NCI-H460 (cell line): ENCODE measurements around the gene CD33. TPM values are rescaled to one million over a fixed set of nuclear protein-coding genes. Genes with fewer than 3 reads are reported as not detected.
A peak's percentile ranks its signal among the peaks of the same experiment; 100 is the strongest.

Experiments used
- DNase-seq: peaks from one replicate; pipeline ENCODE4 v3.0.0-alpha.2; 2016; ENCODE audit warnings: low read depth; ENCODE audit errors: extremely low read depth
- small RNA-seq, 2 experiments: library from RNA; depleted of rRNA; stranded (forward); fragments of <200 nt; gene quantifications; one replicate each; pipeline ENCODE3, GENCODE V24; 2014
- total RNA-seq: library from RNA; depleted of rRNA; stranded (reverse); fragments of >200 nt; shearing (Covaris generic); gene quantifications from 2 replicates; pipeline ENCODE4 v1.2.3, GENCODE V29; 2014; rRNA removed

CD33 gene
- total RNA-seq, 1 experiment from 2014 or later, result 0.22 TPM

DNA sequence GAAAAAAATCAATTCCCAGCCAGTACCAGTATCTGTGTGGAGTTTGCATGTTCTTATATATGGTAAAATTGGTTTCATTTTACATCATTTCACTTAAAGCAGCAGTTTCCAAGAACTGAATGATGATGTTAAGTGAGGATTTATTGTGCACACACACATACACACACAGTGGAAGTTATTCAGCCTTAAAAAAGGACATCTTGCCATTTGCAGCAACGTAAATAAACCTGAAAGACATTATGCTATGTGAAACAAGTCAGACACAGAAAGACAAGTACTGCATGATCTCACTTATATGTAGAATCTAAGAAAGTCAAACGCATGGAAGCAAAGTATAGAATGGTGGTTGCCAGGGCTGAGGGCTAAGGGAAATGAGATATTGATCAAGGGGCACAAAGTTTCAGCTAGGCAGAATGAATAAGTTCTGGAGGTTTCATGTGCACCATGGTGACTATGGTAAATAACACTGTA is 31.3 kb downstream of the CD33 start:
- no peak for DNase-seq

DNA sequence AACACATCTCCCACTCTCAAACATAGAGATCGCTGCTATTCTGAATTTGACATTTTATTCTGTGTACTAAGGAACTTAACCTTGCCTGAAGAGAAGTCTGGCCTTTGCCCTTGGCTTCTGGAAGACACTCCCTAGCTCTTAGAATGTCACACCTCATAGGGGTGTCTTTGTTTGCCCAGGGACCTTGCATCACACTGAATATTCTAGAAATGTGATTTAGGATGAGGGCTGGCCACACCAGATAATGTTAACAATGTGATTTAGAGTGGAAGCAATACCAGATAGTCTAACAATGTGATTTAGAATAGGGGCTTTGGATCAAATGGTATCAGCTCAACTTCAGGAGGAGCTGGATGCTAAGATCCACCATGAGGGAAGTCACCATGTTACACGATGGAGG is 32.6 kb downstream of the CD33 start:
- DNase-seq, result no peak

DNA sequence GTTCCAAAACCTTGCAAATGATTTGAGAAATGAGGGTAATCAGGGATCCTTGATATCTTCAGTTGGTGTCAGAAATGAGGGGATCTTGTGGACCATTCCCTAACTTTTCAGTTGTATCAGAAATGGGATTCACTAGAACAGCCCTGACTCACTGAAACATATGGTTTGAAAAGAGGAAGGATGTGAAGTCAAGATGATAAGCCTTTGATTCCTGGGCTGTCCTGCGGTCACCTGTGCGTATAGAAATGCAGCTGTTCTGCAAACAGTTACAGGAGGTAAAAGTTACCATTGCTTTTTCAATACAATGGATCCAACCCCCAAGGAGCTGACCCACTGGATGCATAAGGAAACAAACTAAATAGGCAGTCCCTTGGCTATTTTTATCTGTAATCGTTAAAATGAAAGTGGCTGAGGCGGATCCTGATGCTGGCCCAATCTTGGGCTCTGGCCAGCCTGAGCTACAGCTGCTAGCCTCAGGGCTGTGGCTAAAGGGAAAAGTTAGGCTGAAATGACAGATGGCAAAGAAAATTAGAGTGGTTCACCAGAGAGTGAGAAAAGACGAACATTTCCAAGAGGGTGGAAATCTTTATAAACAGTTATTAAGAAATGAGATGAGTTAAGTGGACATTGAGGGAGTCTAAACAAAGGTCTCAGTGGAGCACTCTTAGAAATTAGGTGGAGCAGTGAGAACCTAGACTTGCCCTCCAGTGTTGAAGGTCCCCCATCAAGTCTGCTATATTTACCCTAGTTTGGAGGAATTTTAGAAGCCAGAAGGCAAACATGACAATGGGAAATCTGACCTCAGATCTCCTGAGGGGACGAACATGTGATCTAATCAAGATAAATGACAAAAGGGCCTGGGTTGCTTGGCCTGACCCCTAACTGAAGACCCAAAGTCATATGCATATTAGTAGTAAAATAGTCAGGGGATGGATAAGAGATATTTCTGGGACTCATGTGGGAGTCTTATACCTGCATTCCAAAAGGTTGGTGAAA is 33.6 kb downstream of the CD33 start:
- DNase-seq, result no peak

DNA sequence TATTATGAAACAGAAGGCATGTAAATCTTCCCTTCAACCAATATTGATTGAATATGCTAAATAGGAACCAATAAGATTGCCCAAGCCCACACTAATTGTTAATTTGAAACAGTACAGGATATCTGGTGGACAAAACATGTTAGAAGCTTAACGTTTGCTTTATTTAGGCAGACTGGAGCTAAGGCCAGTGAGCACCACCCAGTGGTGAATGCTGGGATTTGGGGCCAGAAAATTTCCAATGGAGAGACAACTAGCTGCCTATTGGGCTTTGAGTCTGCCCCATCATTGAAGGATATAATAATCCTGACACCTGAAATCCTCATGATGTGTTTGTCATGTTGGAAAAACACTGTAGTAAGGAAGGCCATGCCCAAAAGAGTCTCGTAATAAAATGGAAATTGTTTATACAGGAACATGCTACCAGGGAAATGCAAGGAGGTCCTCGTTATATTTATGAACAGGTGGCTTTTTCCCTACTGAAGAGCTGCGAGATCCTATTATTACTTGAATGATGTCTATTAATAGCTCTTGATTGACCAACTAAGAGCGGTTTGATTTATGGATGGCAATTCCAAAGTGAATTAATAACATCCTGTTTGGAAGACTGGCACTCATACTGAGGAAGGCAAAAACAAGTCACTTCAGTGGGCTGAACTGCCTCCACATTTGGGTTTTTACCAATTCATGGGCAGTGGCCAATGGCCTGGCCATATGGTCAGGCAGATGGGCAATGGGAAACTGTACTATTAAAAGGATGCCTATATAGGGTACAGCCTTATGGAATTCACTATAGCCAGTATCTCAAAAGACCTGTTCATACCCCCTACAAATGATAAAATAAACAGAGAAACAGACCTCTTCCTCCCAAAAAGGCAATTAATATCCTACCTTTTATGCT is 34.7 kb downstream of the CD33 start:
- peak; percentile 26 for DNase-seq

DNA sequence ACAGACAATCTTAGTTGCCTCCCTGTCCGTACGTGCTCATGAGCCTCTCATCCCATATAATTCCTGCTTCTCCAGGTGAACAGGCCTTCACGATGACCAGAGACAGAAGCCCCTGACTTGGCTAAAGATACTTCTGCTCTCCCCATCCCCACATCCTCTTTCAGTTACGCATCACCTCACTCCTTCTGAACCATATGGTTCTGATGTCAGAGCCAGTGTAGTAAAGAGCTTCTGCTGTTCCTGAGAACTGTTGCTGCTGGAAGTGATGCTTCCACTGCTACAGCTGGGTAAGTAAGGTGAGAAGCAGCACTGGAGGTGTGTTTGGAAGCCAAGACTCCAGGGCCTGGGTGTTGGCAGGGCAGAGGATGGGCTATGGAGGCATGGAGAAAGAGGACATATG is 38.9 kb downstream of the CD33 start:
- no peak for DNase-seq

DNA sequence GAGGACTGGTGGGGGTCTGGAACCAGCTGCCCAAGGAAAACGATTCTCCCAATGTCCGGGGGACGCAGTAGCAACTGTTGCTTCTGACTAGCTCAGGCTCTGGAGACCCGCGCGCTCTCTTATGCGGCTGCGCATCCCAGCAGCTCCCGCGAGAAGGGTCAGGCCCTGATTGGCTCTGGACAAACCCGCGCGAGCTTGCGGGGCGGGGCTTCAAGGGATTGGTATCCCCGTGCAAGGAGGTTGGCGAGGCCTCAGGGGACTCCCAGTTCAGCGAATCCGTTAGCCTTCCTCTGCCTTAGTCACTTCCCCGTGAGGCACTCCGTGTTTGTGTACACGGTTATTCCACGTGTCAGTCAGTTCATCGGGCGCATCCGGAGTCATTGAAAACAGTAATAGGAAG is 46.2 kb downstream of the CD33 start:
- no peak for DNase-seq

DNA sequence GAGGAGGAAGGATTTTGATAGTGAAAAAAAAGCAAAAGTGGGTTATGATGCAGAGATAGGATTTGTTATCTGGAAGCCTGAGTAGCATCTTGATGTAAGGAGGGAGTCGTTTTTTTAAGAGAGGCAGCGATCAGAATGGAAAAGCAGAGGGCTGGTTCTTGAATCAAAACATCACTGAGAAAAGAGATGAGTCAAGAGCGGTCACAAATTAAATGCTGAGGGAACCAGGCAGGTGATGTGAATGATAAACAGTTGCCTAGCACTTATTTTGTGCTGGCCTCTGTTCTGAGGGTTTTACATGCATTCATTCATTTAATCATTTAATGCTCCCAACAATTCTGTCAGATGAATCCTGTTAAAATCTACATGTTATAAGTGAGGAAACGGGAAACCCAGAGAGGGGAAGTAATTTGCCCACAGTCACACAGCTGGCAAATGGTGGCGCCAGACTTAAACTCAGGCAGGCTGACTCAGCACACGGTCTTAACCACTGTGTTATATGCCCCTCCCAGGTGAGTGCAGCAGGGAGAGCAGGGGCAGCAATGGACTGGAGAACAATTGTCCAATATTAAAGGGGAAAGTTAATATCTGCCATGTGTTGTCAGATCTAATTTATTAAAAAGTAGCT is 47.4 kb downstream of the CD33 start:
- DNase-seq, result no peak

DNA sequence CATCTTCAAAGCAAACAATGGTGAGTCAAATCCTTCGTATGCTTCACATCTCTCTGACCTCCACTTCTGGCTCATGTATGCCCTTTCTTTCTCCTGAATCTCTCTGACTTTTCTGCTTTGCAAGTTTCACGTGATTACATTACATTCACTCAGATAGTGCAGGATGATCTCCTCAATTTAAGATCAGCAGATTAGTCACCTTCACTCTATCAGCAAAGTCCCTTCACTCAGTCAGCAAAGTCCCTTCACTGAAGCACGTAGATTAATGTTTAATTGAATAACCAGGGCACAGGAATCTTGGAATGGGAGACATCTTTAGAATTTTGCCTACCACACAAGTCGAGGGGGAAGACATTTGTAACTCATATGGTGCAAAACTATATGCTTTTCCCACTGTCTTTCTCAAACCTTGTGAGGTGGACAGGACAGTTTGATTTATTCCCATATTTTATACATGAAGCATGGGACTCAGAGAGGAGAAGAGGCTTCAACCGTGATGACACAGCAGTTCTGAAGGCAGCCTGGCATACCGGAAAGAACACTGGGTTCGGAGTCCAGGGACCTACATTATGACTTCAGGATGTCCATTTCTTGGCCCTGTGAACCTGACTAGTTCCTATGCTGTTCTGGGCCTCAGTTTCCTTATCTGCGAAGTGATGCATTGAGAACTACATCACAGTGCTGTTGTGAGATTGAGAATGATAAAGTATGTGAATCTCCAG is 49.3 kb downstream of the CD33 start:
- no peak for DNase-seq

DNA sequence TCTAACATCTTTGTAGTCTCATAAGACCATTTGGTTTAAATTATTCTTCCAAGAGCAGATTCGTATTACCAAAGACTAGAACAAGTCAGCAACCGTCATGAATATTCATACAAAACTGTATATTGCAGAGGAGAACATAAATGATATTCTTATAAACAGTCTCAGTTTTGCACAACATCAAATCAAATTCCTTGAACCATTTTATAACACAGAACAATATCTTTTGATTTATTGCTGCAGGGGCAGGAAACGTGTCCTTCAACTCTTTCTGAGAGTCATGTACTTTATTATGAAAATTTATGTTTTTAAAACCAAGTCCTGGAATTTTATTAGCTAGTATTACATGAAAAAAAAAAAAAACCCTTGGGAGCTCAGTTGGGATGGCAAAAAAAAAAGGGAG is 52.2 kb downstream of the CD33 start:
- DNase-seq, result no peak

DNA sequence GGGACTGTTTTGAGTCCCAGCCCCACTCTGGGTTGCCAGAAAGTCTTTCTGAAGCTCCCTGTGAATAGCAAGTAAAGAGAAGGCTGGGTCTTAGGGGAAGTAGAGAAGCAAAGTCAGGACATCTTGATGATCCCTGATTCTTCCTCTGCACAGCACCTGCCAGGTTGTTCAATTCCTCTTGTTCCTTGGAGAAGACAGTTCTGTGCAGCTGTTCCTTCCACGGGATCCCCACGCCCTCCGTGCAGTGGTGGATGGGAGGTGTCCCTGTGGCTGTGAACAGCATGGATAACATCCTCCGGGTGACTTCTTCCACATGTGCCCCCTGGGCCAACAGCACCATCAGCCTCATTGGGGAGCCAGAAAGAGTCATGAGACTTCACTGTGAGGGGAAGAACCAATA is 57.5 kb downstream of the CD33 start:
- DNase-seq, result no peak

DNA sequence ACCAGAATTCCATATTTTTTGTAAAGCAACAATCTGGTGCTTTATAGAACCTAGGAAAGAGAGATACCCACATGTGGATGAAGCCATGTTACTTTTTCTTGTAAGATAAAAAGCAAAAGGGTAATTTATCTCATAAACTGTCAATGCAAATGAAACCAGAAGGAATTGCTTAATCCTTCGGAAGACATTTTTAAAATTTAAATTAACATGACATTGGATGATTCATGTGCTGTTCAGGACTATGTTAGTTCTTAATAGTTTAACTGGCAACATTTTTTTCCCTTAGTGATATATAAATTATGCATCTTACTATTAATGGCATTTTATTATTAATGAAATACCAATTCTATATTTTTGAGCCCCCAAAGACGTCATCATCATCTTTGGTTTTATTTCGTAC is 60.8 kb downstream of the CD33 start:
- DNase-seq, result no peak

Small RNAs within 50 kb of the gene (small RNA-seq; reads per million reads assigned to genes)
- gene MIR8074, result 0 reads per million in 2 experiments

Other genes with a start within 250 kb of the CD33 start
- not detected in 2 replicates for gene KLK7, start 241.2 kb upstream of the CD33 start, total RNA-seq
- gene KLK8, start 223.5 kb upstream of the CD33 start, total RNA-seq, result 0.29 TPM in 1 of 2 replicates, not detected in the other
- gene KLK10, start 205.4 kb upstream of the CD33 start, total RNA-seq, result 0.17 TPM in 1 of 2 replicates, not detected in the other
- not detected in 2 replicates for gene KLK11, start 198.5 kb upstream of the CD33 start, total RNA-seq
- gene KLK12, start 190.1 kb upstream of the CD33 start, total RNA-seq, result not detected in 2 replicates
- gene KLK13, start 160.0 kb upstream of the CD33 start, total RNA-seq, result not detected in 2 replicates
- gene KLK14, start 142.2 kb upstream of the CD33 start, total RNA-seq, result not detected in 2 replicates
- gene CTU1, start 116.7 kb upstream of the CD33 start, total RNA-seq, result 10.1 and 14.8 TPM in 2 replicates
- gene SIGLEC9, start 100.2 kb upstream of the CD33 start, total RNA-seq, result not detected in 2 replicates
- not detected in 2 replicates for gene SIGLEC7, start 82.8 kb upstream of the CD33 start, total RNA-seq
- not detected in 2 replicates for gene SIGLECL1, start 26.0 kb downstream of the CD33 start, total RNA-seq
- gene IGLON5, start 86.6 kb downstream of the CD33 start, total RNA-seq, result 0.66 TPM in 1 of 2 replicates, not detected in the other
- gene VSIG10L, start 117.1 kb downstream of the CD33 start, total RNA-seq, result 1.2 and 1.6 TPM in 2 replicates
- 77.3 and 88.4 TPM in 2 replicates for gene ETFB, start 141.3 kb downstream of the CD33 start, total RNA-seq
- gene CLDND2, start 143.9 kb downstream of the CD33 start, total RNA-seq, result 0.27 and 1.2 TPM in 2 replicates
- not detected in 2 replicates for gene NKG7, start 147.6 kb downstream of the CD33 start, total RNA-seq
- not detected in 2 replicates for gene LIM2, start 162.9 kb downstream of the CD33 start, total RNA-seq
- gene C19orf84, start 165.5 kb downstream of the CD33 start, total RNA-seq, result not detected in 2 replicates
- not detected in 2 replicates for gene SIGLEC10, start 192.6 kb downstream of the CD33 start, total RNA-seq
- not detected in 2 replicates for gene SIGLEC8, start 233.4 kb downstream of the CD33 start, total RNA-seq